T-helper 2 cell treated with Interferon-gamma antibody and Interleukin-4, amounts not matched to agents 100 ng/mL and 5 ng/mL, for 36 hours (primary cell): ENCODE measurements around the gene KRT86. TPM values are rescaled to one million over a fixed set of nuclear protein-coding genes. Genes with fewer than 3 reads are reported as not detected.
"Not testable (repeated sequence)": the region's sequence is repeated elsewhere in the genome, so short reads cannot be mapped to it uniquely, and the experiment has no call there.

Source experiments
- intact Hi-C: fragments of 100-400 bp; cut with micrococcal nuclease; formaldehyde crosslinking; loops from one replicate; pipeline ENCODE4 v1.15.1; 2023
- total RNA-seq: library from RNA; stranded (reverse); gene quantifications from 2 replicates; pipeline ENCODE4 v1.2.3, GENCODE V29; 2022

The KRT86 gene
- total RNA-seq, 1 donor from 2014 or later: 0.48 TPM

GRCh38 chr12:52331039-52331438 is 56.6 kb downstream of the KRT86 start:
- intact Hi-C loops: no loop called here

GRCh38 chr12:52331833-52332232 is 57.4 kb downstream of the KRT86 start:
- intact Hi-C loops: no loop called here

- intact Hi-C loops: no loop called here
Observed at GRCh38 chr12:52332381-52332780, 57.9 kb downstream of the KRT86 start.

GRCh38 chr12:52333321-52333720 is 58.9 kb downstream of the KRT86 start:
- intact Hi-C loops: no loop called here

- intact Hi-C loops: no loop called here
Observed at GRCh38 chr12:52334185-52334584, 59.7 kb downstream of the KRT86 start.

GRCh38 chr12:52335598-52336262 is 61.3 kb downstream of the KRT86 start:
- intact Hi-C loops: no loop called here

GRCh38 chr12:52336641-52337040 is 62.2 kb downstream of the KRT86 start:
- intact Hi-C loops: no loop called here

GRCh38 chr12:52337054-52337453 is 62.6 kb downstream of the KRT86 start:
- intact Hi-C loops: no loop called here

- intact Hi-C loops: no loop called here
Observed at GRCh38 chr12:52338241-52338960, 64.0 kb downstream of the KRT86 start.

GRCh38 chr12:52341066-52341580 is 66.7 kb downstream of the KRT86 start:
- intact Hi-C loops: no loop called here

- intact Hi-C loops: no loop called here
Observed at GRCh38 chr12:52342781-52343490, 68.5 kb downstream of the KRT86 start.

- intact Hi-C loops: no loop called here
Observed at GRCh38 chr12:52343550-52343949, 69.1 kb downstream of the KRT86 start.

GRCh38 chr12:52344111-52344510 is 69.7 kb downstream of the KRT86 start:
- intact Hi-C loops: no loop called here

- intact Hi-C loops: not testable (repeated sequence)
Observed at GRCh38 chr12:52345041-52345440, 70.6 kb downstream of the KRT86 start.

GRCh38 chr12:52346593-52346992 is 72.1 kb downstream of the KRT86 start:
- intact Hi-C loops: no loop called here

GRCh38 chr12:52347016-52347415 is 72.6 kb downstream of the KRT86 start:
- intact Hi-C loops: no loop called here

- intact Hi-C loops: no loop called here
Observed at GRCh38 chr12:52347551-52348510, 73.4 kb downstream of the KRT86 start.

- intact Hi-C loops: no loop called here
Observed at GRCh38 chr12:52349196-52349595, 74.8 kb downstream of the KRT86 start.

- intact Hi-C loops: no loop called here
Observed at GRCh38 chr12:52350021-52350620, 75.7 kb downstream of the KRT86 start.

GRCh38 chr12:52350786-52351185 is 76.3 kb downstream of the KRT86 start:
- intact Hi-C loops: no loop called here
